SK-N-SH (cell line): ENCODE results near the gene PARK7. TPM values are rescaled to one million over a fixed set of nuclear protein-coding genes. Genes with fewer than 3 reads are reported as not detected.

ENCODE experiments used
- CTCF ChIA-PET: fragments of 300-600, 350-600 bp; formaldehyde crosslinking; extraction: SDS; loops from one replicate; lab custom pipeline; 2021; lab: Yijun Ruan, JAX
- POLR2A ChIA-PET: fragments of 350-600 bp; sonication (Branson Sonifier 250); formaldehyde crosslinking; extraction: SDS; loops from one replicate; lab custom pipeline; 2020; ENCODE audit warnings: antibody characterized with exemption, inconsistent platforms; lab: Yijun Ruan, JAX
- DNase-seq: peaks from one replicate; pipeline ENCODE4 v3.0.0; 2012
- H2AFZ ChIP-seq: fragments of 200-600 bp; sonication (generic); 2 replicates; pipeline ENCODE4 v1.8.1; 2016; ENCODE audit warnings: antibody characterized with exemption, mild to moderate bottlenecking, low read depth
- H3F3A ChIP-seq: fragments of 200-600 bp; sonication (generic); replicated peaks from 2 replicates; pipeline ENCODE3; 2016; ENCODE audit warnings: antibody characterized with exemption, mild to moderate bottlenecking; ENCODE audit not compliant: insufficient read depth
- H3K27ac ChIP-seq, 2 experiments: fragments of 200-500 bp in 1 of 2; fragments of 200-600 bp in 1 of 2; sonication (Bioruptor generic) in 1 of 2; sonication (generic), shearing (Covaris generic) in 1 of 2; 2 replicates each; pipeline versions ENCODE4 v1.5.1 to v1.6.1; 2014 to 2016; ENCODE audit warnings: low read depth in 2 of 2, inconsistent platforms in 1 of 2, low read length in 1 of 2, mild to moderate bottlenecking in 1 of 2, mixed read lengths in 1 of 2
- H3K27me3 ChIP-seq: fragments of 200-600 bp; sonication (generic), shearing (Covaris generic); 2 replicates; pipeline ENCODE4 v1.6.1; 2016; ENCODE audit warnings: mixed run types; ENCODE audit not compliant: insufficient read depth
- H3K36me3 ChIP-seq, 2 experiments: fragments of 200-500 bp in 1 of 2; fragments of 200-600 bp in 1 of 2; sonication (Bioruptor generic) in 1 of 2; sonication (generic) in 1 of 2; replicated peaks in 1 of 2; 2 replicates each; pipeline versions ENCODE3 to v1.5.1; 2014 to 2016; ENCODE audit warnings: low read length in 1 of 2, mild to moderate bottlenecking in 1 of 2; ENCODE audit not compliant: insufficient read depth in 2 of 2, control insufficient read depth in 1 of 2
- H3K4me1 ChIP-seq, 2 experiments: fragments of 200-500 bp in 1 of 2; fragments of 200-600 bp in 1 of 2; sonication (Bioruptor generic) in 1 of 2; sonication (generic), shearing (Covaris generic) in 1 of 2; 2 replicates each; pipeline versions ENCODE4 v1.5.1 to v1.6.1; 2014 to 2016; ENCODE audit warnings: low read depth in 1 of 2, low read length in 1 of 2, mixed run types in 1 of 2; ENCODE audit not compliant: insufficient read depth in 2 of 2, control insufficient read depth in 1 of 2
- H3K4me2 ChIP-seq: fragments of 200-600 bp; sonication (generic), shearing (Covaris generic); 2 replicates; pipeline ENCODE4 v1.6.1; 2017; ENCODE audit warnings: mixed run types
- H3K4me3 ChIP-seq, 2 experiments: fragments of 200-500 bp in 1 of 2; fragments of 200-600 bp in 1 of 2; sonication (Bioruptor generic) in 1 of 2; sonication (generic), shearing (Covaris generic) in 1 of 2; 2 replicates each; pipeline versions ENCODE4 v1.5.1 to v1.8.1; 2014 to 2016; ENCODE audit warnings: low read depth in 2 of 2, inconsistent platforms in 1 of 2, low read length in 1 of 2, mild to moderate bottlenecking in 1 of 2, mixed read lengths in 1 of 2, moderate library complexity in 1 of 2
- H3K79me2 ChIP-seq: fragments of 200-600 bp; sonication (generic); 2 replicates; pipeline ENCODE4 v1.8.1; 2017; ENCODE audit warnings: mild to moderate bottlenecking; ENCODE audit not compliant: insufficient read depth
- H3K9ac ChIP-seq: fragments of 200-600 bp; sonication (generic); 2 replicates; pipeline ENCODE4 v1.6.1; 2017; ENCODE audit warnings: mixed run types
- H3K9me2 ChIP-seq: fragments of 200-600 bp; sonication (generic); 2 replicates; pipeline ENCODE4 v1.6.1; 2017; ENCODE audit warnings: mixed run types
- H3K9me3 ChIP-seq: fragments of 200-600 bp; sonication (generic); 2 replicates; pipeline ENCODE4 v1.6.1; 2017; ENCODE audit warnings: mixed run types, mild to moderate bottlenecking, moderate library complexity
- H4K20me1 ChIP-seq: fragments of 200-600 bp; sonication (generic); 2 replicates; pipeline ENCODE4 v1.6.1; 2017; ENCODE audit warnings: mild to moderate bottlenecking, mixed run types; ENCODE audit not compliant: insufficient read depth
- CHD2 ChIP-seq: fragments of 150-350 bp; IDR thresholded peaks from 2 replicates; pipeline ENCODE4 v1.6.1; 2018; ENCODE audit warnings: low read length; ENCODE audit not compliant: partially characterized antibody
- ELF1 ChIP-seq: IDR thresholded peaks from 2 replicates; pipeline ENCODE4 v1.4.0; 2012
- EZH2phosphoT487 ChIP-seq: fragments of 200-600 bp; sonication (generic); IDR thresholded peaks from 2 replicates; pipeline ENCODE4 v1.6.1; 2017; ENCODE audit warnings: low read depth, mixed run types, mild to moderate bottlenecking, antibody characterized with exemption, moderate library complexity, borderline replicate concordance
- FOXM1 ChIP-seq: IDR thresholded peaks from 2 replicates; pipeline ENCODE4 v1.4.0; 2012; ENCODE audit warnings: low read depth, mild to moderate bottlenecking
- GATA2 ChIP-seq: sonication (generic); formaldehyde crosslinking; IDR thresholded peaks from 2 replicates; pipeline ENCODE4 v1.5.0; 2020; ENCODE audit warnings: mild to moderate bottlenecking, missing genetic modification reagents
- IRF3 ChIP-seq: fragments of 150-350 bp; IDR thresholded peaks from 2 replicates; pipeline ENCODE4 v1.6.1; 2016; ENCODE audit warnings: mild to moderate bottlenecking, low read depth, low read length
- MAX ChIP-seq: IDR thresholded peaks from 2 replicates; pipeline ENCODE4 v1.4.0; 2012; ENCODE audit warnings: low read depth
- MEF2A ChIP-seq: IDR thresholded peaks from 2 replicates; pipeline ENCODE4 v1.4.0; 2012; ENCODE audit warnings: low read depth, borderline replicate concordance
- NFIC ChIP-seq: IDR thresholded peaks from 2 replicates; pipeline ENCODE4 v1.4.0; 2012; ENCODE audit warnings: borderline replicate concordance
- SMC3 ChIP-seq: IDR thresholded peaks from 2 replicates; pipeline ENCODE4 v1.6.1; 2012; ENCODE audit warnings: low read depth, low read length, improper control_type of control experiment
- TAF1 ChIP-seq: IDR thresholded peaks from 2 replicates; pipeline ENCODE4 v1.6.1; 2012; ENCODE audit warnings: low read depth, mild to moderate bottlenecking, low read length, moderate library complexity, borderline replicate concordance
- ZBTB33 ChIP-seq: IDR thresholded peaks from 2 replicates; pipeline ENCODE4 v1.4.0; 2012; ENCODE audit warnings: low read depth, borderline replicate concordance
- WGBS: methylation state at CpG from one replicate; pipeline ENCODE4 v1.1.6; 2017; ENCODE audit warnings: low lambda C conversion rate; 5-methylcytosine and 5-hydroxymethylcytosine counted together
- polyA plus RNA-seq, 3 experiments: library from polyadenylated mRNA; depleted of rRNA; stranded (reverse); fragments of >200 nt; gene quantifications; 2 replicates each; pipeline ENCODE4 v1.2.3, GENCODE V29; 2012

The PARK7 gene
- polyA plus RNA-seq, 1 of the 3 experiments (the other 2 are of a cell fraction) = 415 TPM

- Histone ChIP-seq H3K4me3 (no peak overlapping the region), H3K9me2 (no peaks in the 10 kb centered on the region), H3K36me3 (no peaks in the 10 kb centered on the region), H3K79me2 (no peaks in the 10 kb centered on the region), H3F3A (peaks cover 6% of the 10 kb centered on the region), H4K20me1 (no peaks in the 10 kb centered on the region), H3K27ac (no peak overlapping the region), H3K9ac (no peak overlapping the region), H2AFZ (no peak overlapping the region), H3K4me2 (no peak overlapping the region), H3K4me1 (no peaks in the 10 kb centered on the region), H3K9me3 (no peaks in the 10 kb centered on the region), H3K27me3 (no peaks in the 10 kb centered on the region)
- POLR2A ChIA-PET = interaction anchor here (0.5 kb wide), 1 partner anchor 251 kb away, joined by 3 read pairs; no protein-coding TSS in a partner anchor
- CTCF ChIA-PET = no interaction called here
- no peak for DNase-seq
- TF ChIP-seq ELF1 (no peak), MAX (no peak), IRF3 (no peak), GATA2 (CRISPR knock-in tag) (no peak)
- 90% methylated on average over 5 of the region's 5 CpGs for WGBS
Measured at GRCh38 chr1:7919880-7920279, 41.6 kb upstream of the PARK7 start.

GRCh38 chr1:7921796-7922195 is 39.7 kb upstream of the PARK7 start:
- CTCF ChIA-PET = no interaction called here
- Histone ChIP-seq H3F3A (no peaks in the 10 kb centered on the region), H3K36me3 (no peaks in the 10 kb centered on the region), H4K20me1 (no peaks in the 10 kb centered on the region), H3K4me2 (no peak overlapping the region), H2AFZ (peak overlapping the region; percentile 75; the same call in 1 of the 2 replicates), H3K9ac (no peak overlapping the region), H3K79me2 (no peaks in the 10 kb centered on the region), H3K9me3 (no peaks in the 10 kb centered on the region), H3K9me2 (no peaks in the 10 kb centered on the region), H3K4me1 (no peaks in the 10 kb centered on the region), H3K27me3 (no peaks in the 10 kb centered on the region), H3K4me3 (no peak overlapping the region), H3K27ac (no peak overlapping the region)
- TF ChIP-seq FOXM1 (no peak), EZH2phosphoT487 (no peak), CHD2 (no peak), ZBTB33 (no peak), MEF2A (no peak), SMC3 (no peak), NFIC (no peak), GATA2 (CRISPR knock-in tag) (no peak), TAF1 (no peak), MAX (no peak)
- no peak for DNase-seq
- POLR2A ChIA-PET = interaction anchor here (1.1 kb wide), 1 partner anchor 13 kb away, joined by 3 read pairs; no protein-coding TSS in a partner anchor
- 89% methylated on average over 7 of the region's 7 CpGs for WGBS
